Mesothelial cell of epicardium (in vitro differentiated cells): ENCODE data around the gene TESK1. TPM values are rescaled to one million over a fixed set of nuclear protein-coding genes. Genes with fewer than 3 reads are reported as not detected.

Experiments
- DNase-seq, 2 experiments: peaks; one replicate each; pipeline ENCODE4 v3.0.0; 2021; ENCODE audit warnings: low spot score in 2 of 2; ENCODE audit not compliant: unreplicated experiment in 2 of 2
- H3K27ac Mint-ChIP-seq: 2 replicates; pipeline ENCODE4 v1.8.0; 2021; ENCODE audit warnings: mixed read lengths
- H3K27me3 Mint-ChIP-seq: 2 replicates; pipeline ENCODE4 v1.8.0; 2021; ENCODE audit warnings: low read depth, mixed read lengths
- H3K36me3 Mint-ChIP-seq: 2 replicates; pipeline ENCODE4 v1.8.0; 2021; ENCODE audit warnings: mixed read lengths
- H3K4me1 Mint-ChIP-seq: 2 replicates; pipeline ENCODE4 v1.8.0; 2021; ENCODE audit warnings: mixed read lengths
- H3K4me3 Mint-ChIP-seq: 2 replicates; pipeline ENCODE4 v1.8.0; 2021; ENCODE audit warnings: mild to moderate bottlenecking, moderate library complexity, mixed read lengths
- H3K9me3 Mint-ChIP-seq: 2 replicates; pipeline ENCODE4 v1.8.0; 2021; ENCODE audit warnings: mixed read lengths
- CTCF ChIP-seq: fragments of 200-600 bp; sonication (generic); IDR thresholded peaks from one replicate; pipeline ENCODE4 v1.5.0; 2021; ENCODE audit warnings: antibody characterized with exemption; ENCODE audit not compliant: unreplicated experiment
- total RNA-seq: library from RNA; stranded (reverse); gene quantifications from 3 replicates; pipeline ENCODE4 v1.2.1, GENCODE V29; 2021

TESK1 gene
- total RNA-seq, 1 donor from 2014 or later: 49.0 TPM

- peaks cover 19% of the 10 kb centered on the region for H3K36me3 Mint-ChIP-seq
- H3K9me3 Mint-ChIP-seq: no peaks in the 10 kb centered on the region
- TF ChIP-seq CTCF: no peak
- no peaks in the 10 kb centered on the region for H3K27me3 Mint-ChIP-seq
- DNase-seq: no peak
- no peak overlapping the region for H3K4me3 Mint-ChIP-seq
- peaks cover 4% of the 10 kb centered on the region for H3K4me1 Mint-ChIP-seq
- no peak overlapping the region for H3K27ac Mint-ChIP-seq
Measured at GRCh38 chr9:35559792-35560530, 45.1 kb upstream of the TESK1 start.

GRCh38 chr9:35560625-35561337, 44.3 kb upstream of the TESK1 start:
- Mint-ChIP-seq H3K4me3 (no peak overlapping the region), H3K4me1 (peaks cover 4% of the 10 kb centered on the region), H3K36me3 (peaks cover 17% of the 10 kb centered on the region), H3K9me3 (no peaks in the 10 kb centered on the region), H3K27me3 (no peaks in the 10 kb centered on the region), H3K27ac (no peak overlapping the region)
- TF ChIP-seq CTCF: no peak
- no peak for DNase-seq

GRCh38 chr9:35561468-35562261, 43.4 kb upstream of the TESK1 start:
- peaks cover 4% of the 10 kb centered on the region for H3K4me1 Mint-ChIP-seq
- H3K27me3 Mint-ChIP-seq: no peaks in the 10 kb centered on the region
- no peak for TF ChIP-seq CTCF
- peaks cover 16% of the 10 kb centered on the region for H3K36me3 Mint-ChIP-seq
- no peak for DNase-seq
- H3K27ac Mint-ChIP-seq: no peak overlapping the region
- no peak overlapping the region for H3K4me3 Mint-ChIP-seq
- no peaks in the 10 kb centered on the region for H3K9me3 Mint-ChIP-seq

- Mint-ChIP-seq H3K4me3 (no peak overlapping the region), H3K36me3 (peaks cover 7% of the 10 kb centered on the region)
Measured at GRCh38 chr9:35562895-35563780, 41.9 kb upstream of the TESK1 start.

More at GRCh38 chr9:35562895-35563780, 41.9 kb upstream of the TESK1 start:
- no peak for TF ChIP-seq CTCF
- Mint-ChIP-seq H3K27me3 (no peaks in the 10 kb centered on the region), H3K9me3 (no peaks in the 10 kb centered on the region), H3K4me1 (peaks cover 4% of the 10 kb centered on the region), H3K27ac (peak overlapping the region; percentile 41)
- DNase-seq: no peak
